ENCODE results near the gene HBM.
"Not testable (repeated sequence)": the region's sequence is repeated elsewhere in the genome, so short reads cannot be mapped to it uniquely, and the experiment has no call there.

HBM gene

GRCh38 chr16:165539-166374 is at the start of gene HBM:
Gene HBM (plus strand): TSS chr16:165978. CDS start chr16:165998, 20 bp downstream.
- no peak for DNase-seq (ENCODE audit: low spot score)

GRCh38 chr16:116015-116414 is 49.8 kb upstream of the HBM start:
- no peak for DNase-seq (ENCODE audit: low spot score)

GRCh38 chr16:117379-118365 is 48.1 kb upstream of the HBM start:
- DNase-seq (ENCODE audit: low spot score), result peak; percentile 76

GRCh38 chr16:118857-119256 is 46.9 kb upstream of the HBM start:
- DNase-seq (ENCODE audit: low spot score), result no peak

GRCh38 chr16:119295-119694 is 46.5 kb upstream of the HBM start:
- DNase-seq (ENCODE audit: low spot score), result no peak

- no peak for DNase-seq (ENCODE audit: low spot score)
Measured at GRCh38 chr16:119835-120491, 45.8 kb upstream of the HBM start.

GRCh38 chr16:120756-121155 is 45.0 kb upstream of the HBM start:
- DNase-seq (ENCODE audit: low spot score), result no peak

- DNase-seq (ENCODE audit: low spot score), result no peak
Measured at GRCh38 chr16:122361-122760, 43.4 kb upstream of the HBM start.

GRCh38 chr16:123558-124350 is 42.0 kb upstream of the HBM start:
- DNase-seq (ENCODE audit: low spot score), result not testable (repeated sequence)

GRCh38 chr16:125011-125410 is 40.8 kb upstream of the HBM start:
- DNase-seq (ENCODE audit: low spot score), result no peak

GRCh38 chr16:129075-129474 is 36.7 kb upstream of the HBM start:
- no peak for DNase-seq (ENCODE audit: low spot score)

GRCh38 chr16:130533-131173 is 35.1 kb upstream of the HBM start:
- DNase-seq (ENCODE audit: low spot score), result no peak

- no peak for DNase-seq (ENCODE audit: low spot score)
Measured at GRCh38 chr16:132120-132519, 33.7 kb upstream of the HBM start.

GRCh38 chr16:133716-134115 is 32.1 kb upstream of the HBM start:
- DNase-seq (ENCODE audit: low spot score), result no peak

- peak; percentile 55 for DNase-seq (ENCODE audit: low spot score)
Measured at GRCh38 chr16:138049-138417, 27.7 kb upstream of the HBM start.

GRCh38 chr16:140175-140857 is 25.5 kb upstream of the HBM start:
- DNase-seq (ENCODE audit: low spot score), result no peak

GRCh38 chr16:142405-142967 is 23.3 kb upstream of the HBM start:
- no peak for DNase-seq (ENCODE audit: low spot score)

- no peak for DNase-seq (ENCODE audit: low spot score)
Measured at GRCh38 chr16:143047-143446, 22.7 kb upstream of the HBM start.

GRCh38 chr16:143456-143855 is 22.3 kb upstream of the HBM start:
- no peak for DNase-seq (ENCODE audit: low spot score)

- DNase-seq (ENCODE audit: low spot score), result no peak
Measured at GRCh38 chr16:144797-145252, 21.0 kb upstream of the HBM start.

Measured in NAMALWA (cell line).